Tibial nerve (tissue), 4 donors: ENCODE results near the gene CEP97. TPM values are rescaled to one million over a fixed set of nuclear protein-coding genes. Genes with fewer than 3 reads are reported as not detected.

Source experiments
- DNase-seq, 2 donors: peaks; one replicate each; pipeline ENCODE4 v3.0.0-alpha.2; 2019; ENCODE audit warnings: low spot score in 2 of 2
- H3K27ac ChIP-seq, 4 donors: fragments of 200-600 bp; sonication (generic) in 3 of 4; one replicate each; pipeline ENCODE4 v1.5.1; 2017 to 2019; ENCODE audit warnings: mild to moderate bottlenecking in 1 of 4
- H3K27me3 ChIP-seq, 2 donors: fragments of 200-600 bp; sonication (generic) in 1 of 2; one replicate each; pipeline versions ENCODE4 v1.5.1 to v1.6.0; 2017 to 2019
- H3K36me3 ChIP-seq, 3 donors: fragments of 200-600 bp; sonication (generic); one replicate each; pipeline ENCODE4 v1.5.1; 2018 to 2019
- H3K4me1 ChIP-seq, 4 donors: fragments of 200-600 bp; sonication (generic) in 3 of 4; one replicate each; pipeline ENCODE4 v1.5.1; 2017 to 2019
- H3K4me3 ChIP-seq, 4 donors: fragments of 200-600 bp; sonication (generic) in 3 of 4; one replicate each; pipeline ENCODE4 v1.5.1; 2017 to 2019; ENCODE audit warnings: mild to moderate bottlenecking in 1 of 4, moderate library complexity in 1 of 4
- H3K9me3 ChIP-seq, 4 donors: fragments of 200-600 bp; sonication (generic) in 3 of 4; one replicate each; pipeline ENCODE4 v1.5.1; 2017 to 2019
- CTCF ChIP-seq, 5 experiments: fragments of 200-600 bp in 3 of 5; fragments of 450-650 bp in 2 of 5; sonication (generic) in 3 of 5; IDR thresholded peaks; one replicate each; pipeline ENCODE4 v1.5.1; 2016 to 2019; ENCODE audit warnings: antibody characterized with exemption in 5 of 5, mild to moderate bottlenecking in 3 of 5, moderate library complexity in 2 of 5
- EP300 ChIP-seq, 2 donors: sonication (generic); formaldehyde crosslinking; IDR thresholded peaks; one replicate each; pipeline ENCODE4 v1.6.1; 2017; ENCODE audit warnings: antibody characterized with exemption in 2 of 2, mild to moderate bottlenecking in 1 of 2
- POLR2A ChIP-seq, 2 donors: fragments of 450-650 bp; IDR thresholded peaks; one replicate each; pipeline ENCODE4 v1.6.1; 2017; ENCODE audit warnings: antibody characterized with exemption in 2 of 2, mild to moderate bottlenecking in 2 of 2, moderate library complexity in 2 of 2
- WGBS, 2 donors: methylation state at CpG; one replicate each; pipeline ENCODE4 v1.1.5; 2018; 5-methylcytosine and 5-hydroxymethylcytosine counted together
- total RNA-seq, 4 donors: library from RNA; depleted of rRNA; stranded (reverse); fragments of >200 nt; gene quantifications; one replicate each; pipeline ENCODE4 v1.1.0, GENCODE V29; 2016

The CEP97 gene
- total RNA-seq, 4 donors from 2014 or later = 11.2 to 20.8 (median 14.1) TPM

- no peak overlapping the region for H3K4me3 ChIP-seq
- DNase-seq = no peak
- TF ChIP-seq EP300 (IDR thresholded peaks at IDR 0.05) (no peak), POLR2A (IDR thresholded peaks at IDR 0.05) (no peak), CTCF (IDR thresholded peaks at IDR 0.05) (no peak)
- peaks cover 0 to 72% (median 0%) of the 10 kb centered on the region in 3 donors for H3K36me3 ChIP-seq
- no peak overlapping the region for H3K27ac ChIP-seq
- peaks cover 0 to 8% (median 3%) of the 10 kb centered on the region in 4 donors for H3K9me3 ChIP-seq
- WGBS, 2 donors = 92 to 97% methylated on average over 3 of the region's 3 CpGs
- H3K27me3 ChIP-seq = no peaks in the 10 kb centered on the region
- peaks cover 0 to 3% (median 2%) of the 10 kb centered on the region in 4 donors for H3K4me1 ChIP-seq
These were observed 71.8 kb downstream of the CEP97 start for GRCh38 chr3:101796077-101796680.

GRCh38 chr3:101801174-101801573 lies 76.8 kb downstream of the CEP97 start:
- Histone ChIP-seq H3K27ac (no peak overlapping the region), H3K36me3 (peaks cover 0 to 36% (median 0%) of the 10 kb centered on the region in 3 donors), H3K27me3 (no peaks in the 10 kb centered on the region), H3K4me3 (no peak overlapping the region), H3K4me1 (peaks cover 0 to 13% (median 0%) of the 10 kb centered on the region in 4 donors), H3K9me3 (no peaks in the 10 kb centered on the region)
- TF ChIP-seq CTCF (IDR thresholded peaks at IDR 0.05) (no peak), POLR2A (IDR thresholded peaks at IDR 0.05) (no peak), EP300 (IDR thresholded peaks at IDR 0.05) (no peak)
- 88 to 89% methylated on average over 4 of the region's 4 CpGs for WGBS, 2 donors
- no peak for DNase-seq

GRCh38 chr3:101802179-101802578 lies 77.8 kb downstream of the CEP97 start:
- H3K27ac ChIP-seq = no peak overlapping the region
- no peaks in the 10 kb centered on the region for H3K27me3 ChIP-seq
- DNase-seq = no peak
- peaks cover 0 to 40% (median 0%) of the 10 kb centered on the region in 3 donors for H3K36me3 ChIP-seq
- TF ChIP-seq EP300 (IDR thresholded peaks at IDR 0.05) (no peak), CTCF (IDR thresholded peaks at IDR 0.05) (no peak), POLR2A (IDR thresholded peaks at IDR 0.05) (no peak)
- 83 to 91% methylated on average over 2 of the region's 2 CpGs for WGBS, 2 donors
- no peaks in the 10 kb centered on the region for H3K9me3 ChIP-seq
- H3K4me3 ChIP-seq = no peak overlapping the region
- peaks cover 0 to 13% (median 0%) of the 10 kb centered on the region in 4 donors for H3K4me1 ChIP-seq

- Histone ChIP-seq H3K4me1 (peaks cover 0 to 13% (median 0%) of the 10 kb centered on the region in 4 donors), H3K27me3 (no peaks in the 10 kb centered on the region), H3K27ac (peak overlapping the region in 2 of 4 donors; percentile 12 to 37), H3K9me3 (no peaks in the 10 kb centered on the region), H3K36me3 (peaks cover 0 to 43% (median 0%) of the 10 kb centered on the region in 3 donors), H3K4me3 (no peak overlapping the region)
- WGBS, 2 donors = 77 to 81% methylated on average over 9 of the region's 9 CpGs
- peak in 1 of 2 donors; percentile 46 for DNase-seq
- TF ChIP-seq POLR2A (IDR thresholded peaks at IDR 0.05) (no peak), CTCF (IDR thresholded peaks at IDR 0.05) (peak; percentile 77 to 83 (median 81))
These were observed 78.9 kb downstream of the CEP97 start for GRCh38 chr3:101803173-101803782.

GRCh38 chr3:101803939-101804338 lies 79.5 kb downstream of the CEP97 start:
- Histone ChIP-seq H3K27me3 (no peaks in the 10 kb centered on the region), H3K9me3 (no peaks in the 10 kb centered on the region), H3K36me3 (peaks cover 0 to 38% (median 0%) of the 10 kb centered on the region in 3 donors), H3K27ac (peak overlapping the region in 1 of 4 donors; percentile 37), H3K4me3 (no peak overlapping the region), H3K4me1 (peaks cover 0 to 14% (median 0%) of the 10 kb centered on the region in 4 donors)
- no peak for TF ChIP-seq POLR2A (IDR thresholded peaks at IDR 0.05)
- TF ChIP-seq CTCF (IDR thresholded peaks at IDR 0.05) = no peak
- no peak for TF ChIP-seq EP300 (IDR thresholded peaks at IDR 0.05)
- WGBS, 2 donors = 90% methylated on average over 3 of the region's 3 CpGs
- no peak for DNase-seq
